ENCODE data around the gene RAP1GAP2. TPM values are rescaled to one million over a fixed set of nuclear protein-coding genes. Genes with fewer than 3 reads are reported as not detected.

RAP1GAP2 gene
- total and polyA plus RNA-seq, 2 of the 8 experiments (the other 6 are each of a cell fraction or from before 2014, with no cell fraction given) = 24.0 to 63.8 TPM

DNA sequence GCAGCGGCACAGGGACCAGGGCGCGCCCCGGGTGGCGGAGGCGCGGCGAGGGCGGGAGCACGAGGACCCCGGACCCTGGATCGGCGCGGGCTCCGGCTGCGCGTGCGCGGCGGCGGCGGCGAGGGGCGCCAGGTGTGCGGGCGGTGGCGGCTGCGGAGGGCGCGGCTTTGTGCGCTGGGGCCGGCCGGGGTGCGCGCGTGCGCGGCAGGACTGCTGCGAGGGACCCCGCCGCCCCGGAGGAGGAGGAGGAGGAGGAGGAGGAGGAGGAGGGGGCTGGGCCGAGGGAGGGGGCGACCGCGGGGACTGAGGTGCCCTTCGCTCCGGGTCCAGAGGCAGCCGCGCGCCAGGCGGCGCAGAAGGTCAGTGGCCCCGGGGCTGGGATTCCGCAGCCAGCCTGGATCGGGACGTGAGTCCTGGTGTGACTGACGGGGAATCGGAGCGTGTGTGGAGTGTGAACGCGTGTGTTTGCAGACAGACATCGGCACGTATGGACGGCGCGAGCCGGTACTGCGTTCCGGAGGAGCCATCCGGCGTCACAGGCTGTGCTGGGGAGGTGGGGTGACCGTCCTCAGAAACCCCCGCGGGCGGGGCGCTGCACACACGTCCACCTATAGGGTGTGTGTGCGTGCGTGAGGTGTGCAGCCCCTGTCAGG, 19.5 kb upstream of the RAP1GAP2 start:
- peak overlapping the region; percentile 80; the same call in 1 of the 2 replicates for H4K8ac ChIP-seq (ENCODE audit: extremely low read depth, insufficient read depth, low read length)
- H2BK5ac ChIP-seq (ENCODE audit: low read depth, low read length) = peak overlapping the region; percentile 73; the same call in 1 of the 2 replicates
- WGBS, 2 experiments (ENCODE audit: extremely low coverage in 1 of 2, insufficient coverage in 1 of 2, insufficient read length in 1 of 2, insufficient replicate concordance in 2 of 2, low coverage in 1 of 2, low lambda C conversion rate in 2 of 2, missing lambda C conversion rate in 1 of 2) = 1% methylated on average over 24 of the region's 80 CpGs; no CpG with 5 or more reads in 1 of the 2 experiments
- H3K14ac ChIP-seq (ENCODE audit: insufficient read length) = no peak overlapping the region
- H3K4me3 ChIP-seq (ENCODE audit: extremely low read depth in 1 of 4, insufficient read depth in 2 of 4, low read depth in 3 of 4, low read length in 4 of 4) = peak overlapping the region; percentile 72 to 86 (median 80)
- ChIA-PET CTCF (ENCODE audit: partially characterized antibody) (interaction anchor here (0.6 to 3.8 kb wide), 19 partner anchors 7 to 231 kb away, joined by 3 to 21 read pairs (median 5); no protein-coding TSS in a partner anchor), POLR2A (ENCODE audit: partially characterized antibody) (interaction anchor here (0.7 to 2.3 kb wide), 11 partner anchors 9 to 384 kb away, joined by 3 to 10 read pairs (median 4); partner anchors contain the start of gene CCDC92B)
- H3K79me2 ChIP-seq (ENCODE audit: control insufficient read depth in 1 of 2, insufficient read depth in 2 of 2, low read length in 2 of 2) = no peaks in the 10 kb centered on the region
- H3K79me1 ChIP-seq (ENCODE audit: low read depth, low read length) = no peaks in the 10 kb centered on the region; the same call in 1 of the 2 replicates
- H3K18ac ChIP-seq (ENCODE audit: extremely low read depth, low read length) = peak overlapping the region; percentile 90
- peak overlapping the region; percentile 98 for H2AFZ ChIP-seq (ENCODE audit: low read length)
- peak overlapping the region; percentile 29 for H4K91ac ChIP-seq (replicated peaks; ENCODE audit: insufficient read length, low read length)
- H3K56ac ChIP-seq (replicated peaks; ENCODE audit: insufficient read length, low read depth, low read length) = no peak overlapping the region
- peaks cover 0 to 7% (median 5%) of the 10 kb centered on the region in 4 experiments; a peak in 4 of 7 replicates for H3K4me1 ChIP-seq (replicated peaks in 1 of 4; ENCODE audit: control insufficient read depth in 3 of 4, insufficient read depth in 4 of 4, low read length in 3 of 4)
- peak overlapping the region; percentile 48 for H3K4ac ChIP-seq (replicated peaks; ENCODE audit: insufficient read length, low read depth, low read length)
- H3K36me3 ChIP-seq (ENCODE audit: control insufficient read depth in 2 of 4, insufficient read depth in 4 of 4, low read length in 3 of 4) = no peaks in the 10 kb centered on the region
- DNase-seq (ENCODE audit: low read depth in 1 of 2, low spot score in 2 of 2) (peak in 1 of 2 experiments; percentile 86), FAIRE-seq (no peak)
- H3K4me2 ChIP-seq (ENCODE audit: insufficient read depth in 1 of 2, low read depth in 2 of 2, low read length in 2 of 2) = peak overlapping the region; percentile 92 to 99
- H2AK5ac ChIP-seq (ENCODE audit: low read depth, low read length) = no peak overlapping the region
- peak overlapping the region; percentile 34 to 75 (median 53); a peak in 5 of 7 replicates for H3K9ac ChIP-seq (replicated peaks in 1 of 4; ENCODE audit: extremely low read depth in 1 of 4, low read depth in 3 of 4, low read length in 3 of 4)
- peaks cover 0 to 4% of the 10 kb centered on the region in 2 experiments for H4K20me1 ChIP-seq (replicated peaks in 1 of 2; ENCODE audit: control insufficient read depth in 1 of 2, insufficient read depth in 2 of 2, low read length in 2 of 2)
- no peak overlapping the region for H2BK120ac ChIP-seq (replicated peaks; ENCODE audit: low read depth, low read length)
- peaks cover 0 to 5% (median 4%) of the 10 kb centered on the region in 4 experiments; a peak in 2 of 7 replicates for H3K27me3 ChIP-seq (replicated peaks in 1 of 4; ENCODE audit: control insufficient read depth in 3 of 4, extremely low read depth in 1 of 4, insufficient read depth in 3 of 4, low read length in 3 of 4)
- H2BK20ac ChIP-seq (ENCODE audit: low read length) = no peak overlapping the region
- H3K9me3 ChIP-seq (ENCODE audit: insufficient read depth in 2 of 2, low read depth in 1 of 2, low read length in 1 of 2) = no peaks in the 10 kb centered on the region
- peaks cover 13% of the 10 kb centered on the region for H3K23me2 ChIP-seq (ENCODE audit: low read depth, low read length)
- no peak overlapping the region for H3K27ac ChIP-seq (ENCODE audit: low read depth, low read length)
- no peak overlapping the region for H2BK15ac ChIP-seq (ENCODE audit: low read length)
- H2BK12ac ChIP-seq (ENCODE audit: low read depth, low read length) = peak overlapping the region; percentile 6; the same call in 1 of the 2 replicates
- peak overlapping the region; percentile 79 for H4K5ac ChIP-seq (ENCODE audit: insufficient read length, low read depth, low read length)
- H3K23ac ChIP-seq (ENCODE audit: insufficient read length) = no peak overlapping the region
- TF ChIP-seq CBX5 (IDR thresholded peaks at IDR 0.05; ENCODE audit: low read depth, low read length) (no peak), SIN3A (conservative IDR thresholded peaks at IDR 0.05 in 1 of 2, IDR thresholded peaks at IDR 0.05 in 1 of 2; ENCODE audit: low read depth in 1 of 2, low read length in 2 of 2) (0 out of 4 replicates have a peak, but pooled peaks of 1 of the 2 experiments have one; percentile 19), SRF (IDR thresholded peaks at IDR 0.05; ENCODE audit: low read depth, low read length) (no peak), KDM4A (IDR thresholded peaks at IDR 0.05; ENCODE audit: low read depth, low read length, severe bottlenecking) (peak; percentile 66), BACH1 (IDR thresholded peaks at IDR 0.05; ENCODE audit: low read length) (peak; percentile 23; the same call in 1 of the 2 replicates), GTF2F1 (IDR thresholded peaks at IDR 0.05; ENCODE audit: borderline replicate concordance, low read depth, low read length) (no peak)
- TF ChIP-seq, protein P1, sequence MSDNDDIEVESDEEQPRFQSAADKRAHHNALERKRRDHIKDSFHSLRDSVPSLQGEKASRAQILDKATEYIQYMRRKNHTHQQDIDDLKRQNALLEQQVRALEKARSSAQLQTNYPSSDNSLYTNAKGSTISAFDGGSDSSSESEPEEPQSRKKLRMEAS (IDR thresholded peaks at IDR 0.05) = peak; percentile 6; the same call in 1 of the 2 replicates
- TF ChIP-seq, protein P2, sequence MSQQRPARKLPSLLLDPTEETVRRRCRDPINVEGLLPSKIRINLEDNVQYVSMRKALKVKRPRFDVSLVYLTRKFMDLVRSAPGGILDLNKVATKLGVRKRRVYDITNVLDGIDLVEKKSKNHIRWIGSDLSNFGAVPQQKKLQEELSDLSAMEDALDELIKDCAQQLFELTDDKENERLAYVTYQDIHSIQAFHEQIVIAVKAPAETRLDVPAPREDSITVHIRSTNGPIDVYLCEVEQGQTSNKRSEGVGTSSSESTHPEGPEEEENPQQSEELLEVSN (IDR thresholded peaks at IDR 0.05) = peak; percentile 46
- TF ChIP-seq, protein P3, sequence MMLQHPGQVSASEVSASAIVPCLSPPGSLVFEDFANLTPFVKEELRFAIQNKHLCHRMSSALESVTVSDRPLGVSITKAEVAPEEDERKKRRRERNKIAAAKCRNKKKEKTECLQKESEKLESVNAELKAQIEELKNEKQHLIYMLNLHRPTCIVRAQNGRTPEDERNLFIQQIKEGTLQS (IDR thresholded peaks at IDR 0.05; ENCODE audit: insufficient read depth, low read depth, low read length) = no peak
